ENCODE data around the gene OR5AN1.
"Not testable (repeated sequence)": the region's sequence is repeated elsewhere in the genome, so short reads cannot be mapped to it uniquely, and the experiment has no call there.

DNA sequence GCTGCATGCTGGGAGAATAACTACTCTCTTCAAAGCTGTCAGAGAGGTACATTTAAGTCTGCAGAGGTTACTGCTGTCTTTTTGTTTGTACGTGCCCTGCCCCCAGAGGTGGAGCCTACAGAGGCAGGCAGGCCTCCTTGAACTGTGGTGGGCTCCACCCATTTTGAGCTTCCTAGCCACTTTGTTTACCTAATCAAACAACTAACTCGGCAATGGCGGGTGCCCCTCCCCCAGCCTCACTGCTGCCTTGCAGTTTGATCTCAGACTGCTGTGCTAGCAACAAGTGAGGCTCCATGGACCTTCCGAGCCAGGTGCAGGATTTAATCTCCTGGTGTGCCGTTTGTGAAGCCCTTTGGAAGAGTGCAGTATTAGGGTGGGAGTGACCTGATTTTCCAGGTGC lies 9.0 kb upstream of the OR5AN1 start:
- TF ChIP-seq, protein P1, sequence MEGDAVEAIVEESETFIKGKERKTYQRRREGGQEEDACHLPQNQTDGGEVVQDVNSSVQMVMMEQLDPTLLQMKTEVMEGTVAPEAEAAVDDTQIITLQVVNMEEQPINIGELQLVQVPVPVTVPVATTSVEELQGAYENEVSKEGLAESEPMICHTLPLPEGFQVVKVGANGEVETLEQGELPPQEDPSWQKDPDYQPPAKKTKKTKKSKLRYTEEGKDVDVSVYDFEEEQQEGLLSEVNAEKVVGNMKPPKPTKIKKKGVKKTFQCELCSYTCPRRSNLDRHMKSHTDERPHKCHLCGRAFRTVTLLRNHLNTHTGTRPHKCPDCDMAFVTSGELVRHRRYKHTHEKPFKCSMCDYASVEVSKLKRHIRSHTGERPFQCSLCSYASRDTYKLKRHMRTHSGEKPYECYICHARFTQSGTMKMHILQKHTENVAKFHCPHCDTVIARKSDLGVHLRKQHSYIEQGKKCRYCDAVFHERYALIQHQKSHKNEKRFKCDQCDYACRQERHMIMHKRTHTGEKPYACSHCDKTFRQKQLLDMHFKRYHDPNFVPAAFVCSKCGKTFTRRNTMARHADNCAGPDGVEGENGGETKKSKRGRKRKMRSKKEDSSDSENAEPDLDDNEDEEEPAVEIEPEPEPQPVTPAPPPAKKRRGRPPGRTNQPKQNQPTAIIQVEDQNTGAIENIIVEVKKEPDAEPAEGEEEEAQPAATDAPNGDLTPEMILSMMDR (IDR thresholded peaks at IDR 0.05): not testable (repeated sequence)
- TF ChIP-seq POLR2A, POLR2AphosphoS5 (IDR thresholded peaks at IDR 0.05): not testable (repeated sequence)
